ENCODE data around the gene CTXND1.

Gene CTXND1

DNA sequence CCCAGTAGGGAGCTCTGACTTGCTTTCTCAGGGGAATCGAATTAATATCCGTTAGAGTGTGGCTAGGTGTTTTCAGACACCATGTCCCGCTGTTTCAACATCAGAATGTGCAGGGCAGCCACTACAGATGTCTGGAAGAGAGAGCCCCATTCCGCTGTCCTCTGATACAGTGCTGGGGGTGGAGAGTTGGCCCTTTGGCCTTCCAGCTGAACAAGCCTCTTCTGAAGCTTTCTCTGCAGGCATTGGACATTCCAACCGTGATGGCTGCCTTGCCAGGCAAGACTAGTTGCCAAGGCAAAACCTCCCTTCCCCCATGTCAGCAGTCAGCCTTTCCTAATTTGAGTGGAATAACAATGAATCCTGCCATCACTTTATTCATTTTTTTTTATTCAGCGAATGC is 97.7 kb downstream of the CTXND1 start:
- DNase-seq (ENCODE audit: extremely low read depth, low read depth) = no peak
- TF ChIP-seq, protein P1, sequence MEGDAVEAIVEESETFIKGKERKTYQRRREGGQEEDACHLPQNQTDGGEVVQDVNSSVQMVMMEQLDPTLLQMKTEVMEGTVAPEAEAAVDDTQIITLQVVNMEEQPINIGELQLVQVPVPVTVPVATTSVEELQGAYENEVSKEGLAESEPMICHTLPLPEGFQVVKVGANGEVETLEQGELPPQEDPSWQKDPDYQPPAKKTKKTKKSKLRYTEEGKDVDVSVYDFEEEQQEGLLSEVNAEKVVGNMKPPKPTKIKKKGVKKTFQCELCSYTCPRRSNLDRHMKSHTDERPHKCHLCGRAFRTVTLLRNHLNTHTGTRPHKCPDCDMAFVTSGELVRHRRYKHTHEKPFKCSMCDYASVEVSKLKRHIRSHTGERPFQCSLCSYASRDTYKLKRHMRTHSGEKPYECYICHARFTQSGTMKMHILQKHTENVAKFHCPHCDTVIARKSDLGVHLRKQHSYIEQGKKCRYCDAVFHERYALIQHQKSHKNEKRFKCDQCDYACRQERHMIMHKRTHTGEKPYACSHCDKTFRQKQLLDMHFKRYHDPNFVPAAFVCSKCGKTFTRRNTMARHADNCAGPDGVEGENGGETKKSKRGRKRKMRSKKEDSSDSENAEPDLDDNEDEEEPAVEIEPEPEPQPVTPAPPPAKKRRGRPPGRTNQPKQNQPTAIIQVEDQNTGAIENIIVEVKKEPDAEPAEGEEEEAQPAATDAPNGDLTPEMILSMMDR (IDR thresholded peaks at IDR 0.05; ENCODE audit: low read depth, low read length) = no peak

DNA sequence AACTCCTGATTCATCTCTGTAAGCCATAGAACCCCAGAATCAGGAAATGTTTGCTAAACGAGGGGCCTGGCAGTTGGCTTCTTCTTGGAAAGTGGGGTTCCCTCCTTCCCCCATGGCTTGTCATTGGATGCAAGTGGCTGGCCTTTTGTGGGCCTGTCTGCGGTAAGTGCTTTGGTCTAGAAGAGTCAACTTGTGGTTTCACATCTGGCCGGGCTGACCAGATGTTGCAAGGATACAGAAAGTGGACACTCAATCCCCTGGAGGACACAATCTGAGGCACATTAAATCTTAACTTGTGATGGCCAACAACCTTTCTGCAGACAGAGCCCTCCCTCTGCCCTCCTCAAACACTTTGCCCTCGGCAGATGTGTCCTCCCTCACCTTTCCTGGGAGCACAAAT is 98.1 kb downstream of the CTXND1 start:
- DNase-seq (ENCODE audit: extremely low read depth, low read depth) = no peak
- TF ChIP-seq, protein P1 (IDR thresholded peaks at IDR 0.05; ENCODE audit: low read depth, low read length) = no peak

DNA sequence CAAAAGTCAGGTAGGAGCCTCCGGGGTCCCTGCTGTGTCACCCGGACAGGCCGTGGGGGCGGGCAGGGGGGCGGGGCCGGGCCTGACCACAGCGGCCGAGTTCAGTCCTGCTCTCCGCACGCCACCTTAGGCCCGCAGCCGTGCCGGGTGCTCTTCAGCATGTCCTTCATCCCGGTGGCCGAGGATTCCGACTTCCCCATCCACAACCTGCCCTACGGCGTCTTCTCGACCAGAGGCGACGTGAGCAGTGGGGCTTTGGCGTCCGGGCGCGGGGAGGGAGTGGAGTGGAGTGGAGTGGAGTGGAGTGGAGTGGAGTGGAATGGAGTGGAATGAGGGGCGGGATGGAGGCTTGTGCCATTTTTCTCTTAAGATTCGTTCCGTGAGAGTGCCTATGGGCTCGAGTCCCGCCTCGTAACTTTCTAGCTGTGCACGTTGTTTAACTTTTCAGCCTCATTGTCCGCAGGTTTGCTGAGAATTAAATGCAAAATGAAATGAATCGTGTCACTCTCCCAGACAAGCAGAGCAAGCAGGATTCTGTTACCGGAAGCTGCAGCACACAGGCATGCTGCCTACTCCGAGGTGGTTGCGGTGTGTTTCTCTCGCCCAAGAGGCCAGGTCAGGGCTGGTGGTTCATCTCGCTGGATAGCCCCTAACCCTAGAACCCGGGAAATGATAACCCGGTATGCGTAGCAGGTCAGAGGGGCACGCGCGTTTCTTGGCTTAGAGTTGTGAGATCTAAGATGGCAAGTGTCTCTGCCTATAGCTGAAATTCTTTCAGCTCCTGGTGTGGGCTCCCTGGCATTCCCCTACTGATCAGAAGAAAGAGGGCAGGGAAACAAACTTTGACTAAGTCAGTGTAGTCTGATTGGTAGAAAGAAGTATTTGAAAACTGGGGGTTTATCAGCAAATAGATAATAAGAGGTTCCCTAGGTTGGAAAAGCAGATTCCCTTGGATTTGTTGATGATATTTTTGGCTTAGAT is 98.8 kb downstream of the CTXND1 start, which contains the start of gene FAH:
TSS of gene FAH (plus strand) at position 104 of the 981 bp plus-strand sequence. CDS start at position 160, 56 bp downstream.
- no peak for DNase-seq (ENCODE audit: extremely low read depth, low read depth)
- TF ChIP-seq, protein P1 (IDR thresholded peaks at IDR 0.05; ENCODE audit: low read depth, low read length) = no peak

DNA sequence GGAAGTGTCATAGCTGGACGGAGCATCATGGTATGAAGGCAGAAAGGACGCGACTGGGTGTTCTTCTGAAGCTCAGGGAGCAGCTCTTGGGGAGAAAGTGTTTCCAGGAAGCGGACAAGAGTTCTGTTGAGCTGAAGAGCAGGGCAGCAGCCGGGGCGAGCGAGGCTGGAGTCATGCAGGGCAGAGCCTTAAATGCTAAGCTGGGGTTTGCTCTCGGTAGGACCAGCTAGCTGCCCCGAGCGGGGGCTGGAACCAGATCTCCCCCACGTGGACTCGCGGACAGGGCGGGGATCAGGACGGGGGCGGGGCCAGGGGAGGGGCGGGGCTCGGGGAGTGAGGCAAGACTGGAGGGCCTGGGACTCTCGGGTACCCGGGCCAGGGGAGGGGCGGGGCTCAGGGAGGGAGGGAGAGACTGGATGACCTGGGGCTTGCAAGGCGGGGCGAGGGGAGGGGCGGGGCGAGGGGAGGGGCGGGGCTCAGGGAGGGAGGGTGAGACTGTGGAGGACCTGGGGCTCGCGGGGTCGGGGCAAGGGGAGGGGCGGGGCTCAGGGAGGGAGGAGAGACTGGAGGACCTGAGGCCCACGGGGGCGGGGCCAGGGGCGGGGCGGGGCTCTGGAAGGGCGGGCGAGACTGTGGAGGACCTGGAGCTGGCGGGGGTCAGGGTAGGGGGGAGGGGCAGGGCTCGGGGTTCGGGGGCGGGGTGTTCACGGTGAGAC is 99.7 kb downstream of the CTXND1 start:
- TF ChIP-seq, protein P1 (IDR thresholded peaks at IDR 0.05; ENCODE audit: low read depth, low read length) = no peak
- peak; percentile 92 for DNase-seq (ENCODE audit: extremely low read depth, low read depth)

DNA sequence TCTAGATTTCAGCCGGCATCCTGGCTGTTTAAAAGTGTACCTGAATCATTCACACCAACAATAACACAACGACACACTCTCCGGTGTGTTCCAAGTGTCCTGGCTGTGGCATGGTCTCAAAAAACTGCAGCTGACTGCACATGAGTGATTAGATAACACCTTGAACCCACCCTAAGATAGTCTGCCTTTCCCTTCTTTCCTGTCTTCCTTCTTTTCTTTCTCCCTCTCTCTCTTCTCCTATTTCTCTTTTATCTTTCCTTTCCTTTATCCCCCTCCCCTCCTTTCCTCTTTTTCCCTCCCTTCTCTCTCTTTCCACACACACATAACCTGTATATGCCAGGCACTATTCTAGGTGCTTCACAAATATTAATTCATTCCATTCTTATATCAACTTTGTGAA is 100.4 kb downstream of the CTXND1 start:
- no peak for DNase-seq (ENCODE audit: extremely low read depth, low read depth)
- TF ChIP-seq, protein P1 (IDR thresholded peaks at IDR 0.05; ENCODE audit: low read depth, low read length) = no peak

DNA sequence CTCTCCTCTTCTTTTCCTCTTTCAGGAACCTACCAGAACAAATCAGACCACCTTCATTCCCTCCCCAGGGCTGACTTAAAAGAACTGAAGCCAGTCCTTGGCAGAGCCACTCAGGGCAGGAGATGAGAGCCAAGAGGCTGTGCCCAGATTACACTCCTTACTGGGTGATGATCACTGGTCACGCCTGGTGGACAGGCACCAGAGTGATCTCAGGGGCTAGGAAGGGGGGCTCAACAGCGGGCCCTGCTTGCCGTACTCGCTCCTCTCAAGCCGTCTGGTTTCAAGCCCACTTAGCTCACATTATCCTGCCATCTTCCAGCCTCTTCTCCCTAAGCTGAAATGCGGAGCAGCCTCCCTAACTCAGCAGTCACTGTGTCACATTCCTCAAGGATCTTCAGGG is 100.9 kb downstream of the CTXND1 start:
- TF ChIP-seq, protein P1 (IDR thresholded peaks at IDR 0.05; ENCODE audit: low read depth, low read length) = no peak
- no peak for DNase-seq (ENCODE audit: extremely low read depth, low read depth)

All from AG09319 (cell line).